HFFc6 (cell line): ENCODE results near the gene SCFD1. TPM values are rescaled to one million over a fixed set of nuclear protein-coding genes. Genes with fewer than 3 reads are reported as not detected.
A peak's percentile ranks its signal among the peaks of the same experiment; 100 is the strongest.

Source experiments
- DNase-seq: peaks from one replicate; pipeline ENCODE4 v3.0.0-alpha.2; 2018
- H3K27ac Mint-ChIP-seq: 2 replicates; pipeline ENCODE4 v1.8.0; 2020; ENCODE audit warnings: mild to moderate bottlenecking, mixed read lengths
- H3K27me3 Mint-ChIP-seq: 2 replicates; pipeline ENCODE4 v1.8.0; 2021; ENCODE audit warnings: mild to moderate bottlenecking, moderate library complexity, mixed read lengths; ENCODE audit not compliant: insufficient read depth
- H3K36me3 Mint-ChIP-seq: 2 replicates; pipeline ENCODE4 v1.8.0; 2021; ENCODE audit warnings: low read depth, mixed read lengths
- H3K4me1 Mint-ChIP-seq: 2 replicates; pipeline ENCODE4 v1.8.0; 2020; ENCODE audit warnings: low read depth, mixed read lengths
- H3K4me3 Mint-ChIP-seq: 2 replicates; pipeline ENCODE4 v1.8.0; 2020; ENCODE audit warnings: mild to moderate bottlenecking, moderate library complexity, mixed read lengths
- H3K9me3 Mint-ChIP-seq: 2 replicates; pipeline ENCODE4 v1.8.0; 2020; ENCODE audit warnings: mild to moderate bottlenecking, mixed read lengths
- total RNA-seq, 6 experiments: library from RNA; stranded (reverse); fragmentation: NEBNext Ultra II Directional; extraction: Animal tissue kit (Norgen Biotek cat#: 25700); gene quantifications; 2 replicates in 1 of 6; 3 replicates in 5 of 6; pipeline ENCODE4 v1.2.3, GENCODE V29; 2021
- TF ChIP-seq, protein P1 (sequence below): fragments of 200-600 bp; sonication (generic); IDR thresholded peaks from 2 replicates; pipeline ENCODE4 v1.5.0; 2021; ENCODE audit warnings: antibody characterized with exemption, mild to moderate bottlenecking

The SCFD1 gene
- total RNA-seq, 6 experiments from 2014 or later: 105 to 126 (median 113) TPM

DNA sequence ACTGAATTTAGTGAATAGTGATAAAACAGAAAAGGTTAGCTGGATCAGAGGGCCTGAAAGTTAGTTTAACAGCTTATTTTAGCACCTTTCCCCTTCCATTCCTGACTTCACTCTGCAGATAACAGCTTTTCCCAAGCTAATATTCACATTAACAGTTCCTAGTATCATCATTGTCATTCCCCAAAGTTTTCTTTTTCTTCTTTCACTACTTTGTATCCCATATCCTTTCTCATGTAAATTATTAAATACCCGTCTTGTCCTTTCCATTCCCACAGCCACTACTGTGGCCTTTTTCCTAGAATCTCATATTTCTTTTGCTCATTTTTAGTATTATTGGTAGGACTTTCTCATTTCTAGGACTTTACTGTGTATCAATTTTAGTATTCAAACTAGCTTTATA, 70.5 kb downstream of the SCFD1 start:
- no peak overlapping the region for H3K27ac Mint-ChIP-seq
- no peak overlapping the region for H3K4me3 Mint-ChIP-seq
- TF ChIP-seq, protein P1, sequence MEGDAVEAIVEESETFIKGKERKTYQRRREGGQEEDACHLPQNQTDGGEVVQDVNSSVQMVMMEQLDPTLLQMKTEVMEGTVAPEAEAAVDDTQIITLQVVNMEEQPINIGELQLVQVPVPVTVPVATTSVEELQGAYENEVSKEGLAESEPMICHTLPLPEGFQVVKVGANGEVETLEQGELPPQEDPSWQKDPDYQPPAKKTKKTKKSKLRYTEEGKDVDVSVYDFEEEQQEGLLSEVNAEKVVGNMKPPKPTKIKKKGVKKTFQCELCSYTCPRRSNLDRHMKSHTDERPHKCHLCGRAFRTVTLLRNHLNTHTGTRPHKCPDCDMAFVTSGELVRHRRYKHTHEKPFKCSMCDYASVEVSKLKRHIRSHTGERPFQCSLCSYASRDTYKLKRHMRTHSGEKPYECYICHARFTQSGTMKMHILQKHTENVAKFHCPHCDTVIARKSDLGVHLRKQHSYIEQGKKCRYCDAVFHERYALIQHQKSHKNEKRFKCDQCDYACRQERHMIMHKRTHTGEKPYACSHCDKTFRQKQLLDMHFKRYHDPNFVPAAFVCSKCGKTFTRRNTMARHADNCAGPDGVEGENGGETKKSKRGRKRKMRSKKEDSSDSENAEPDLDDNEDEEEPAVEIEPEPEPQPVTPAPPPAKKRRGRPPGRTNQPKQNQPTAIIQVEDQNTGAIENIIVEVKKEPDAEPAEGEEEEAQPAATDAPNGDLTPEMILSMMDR: no peak
- peaks cover 15% of the 10 kb centered on the region; the same call in 1 of the 2 replicates for H3K36me3 Mint-ChIP-seq
- DNase-seq: no peak
- H3K27me3 Mint-ChIP-seq: no peaks in the 10 kb centered on the region
- H3K9me3 Mint-ChIP-seq: no peaks in the 10 kb centered on the region
- H3K4me1 Mint-ChIP-seq: no peaks in the 10 kb centered on the region

DNA sequence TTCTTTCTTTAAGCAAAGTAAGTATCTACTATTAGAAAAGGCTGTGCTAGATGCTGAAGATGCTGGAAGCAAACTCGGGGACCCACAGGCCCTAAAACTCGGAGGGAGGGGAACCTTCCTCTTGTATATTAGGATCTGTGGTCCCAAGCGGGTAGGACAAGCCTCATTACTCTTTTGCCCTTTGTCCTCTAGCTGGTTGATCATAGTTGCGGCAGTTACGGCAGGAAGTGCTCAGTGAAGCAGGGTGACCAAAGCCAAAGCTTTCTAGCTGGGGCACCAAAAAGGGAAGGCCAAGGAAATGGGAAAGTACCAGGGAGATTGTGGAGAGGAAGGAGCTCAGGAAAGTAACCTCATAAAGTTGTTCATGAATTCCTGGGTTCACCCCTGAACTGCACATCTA, 76.3 kb downstream of the SCFD1 start:
- H3K9me3 Mint-ChIP-seq: no peaks in the 10 kb centered on the region
- H3K4me3 Mint-ChIP-seq: no peak overlapping the region
- no peak for DNase-seq
- no peaks in the 10 kb centered on the region for H3K4me1 Mint-ChIP-seq
- no peak overlapping the region for H3K27ac Mint-ChIP-seq
- no peaks in the 10 kb centered on the region for H3K27me3 Mint-ChIP-seq
- H3K36me3 Mint-ChIP-seq: peaks cover 16% of the 10 kb centered on the region
- TF ChIP-seq, protein P1: no peak

DNA sequence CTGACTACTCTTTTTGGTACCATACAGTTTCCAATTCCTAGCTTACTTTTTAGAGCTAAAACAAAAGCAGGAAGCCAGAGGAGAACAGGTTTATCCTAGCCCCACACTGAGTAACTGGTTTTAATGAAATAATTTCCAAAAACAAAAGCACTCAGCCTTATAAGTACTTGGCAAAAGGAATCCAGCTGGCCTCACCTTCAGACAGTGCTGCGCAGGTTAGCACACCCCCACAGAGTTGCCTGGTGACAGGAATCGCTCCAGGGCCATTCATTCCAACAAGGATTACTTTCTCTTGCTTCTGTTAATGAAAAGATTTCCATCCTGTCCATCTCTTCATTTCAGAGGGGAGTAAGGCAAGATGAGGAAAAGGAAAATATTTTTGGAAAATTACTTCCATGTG, 84.6 kb downstream of the SCFD1 start:
- H3K4me1 Mint-ChIP-seq: peaks cover 21% of the 10 kb centered on the region

DNA sequence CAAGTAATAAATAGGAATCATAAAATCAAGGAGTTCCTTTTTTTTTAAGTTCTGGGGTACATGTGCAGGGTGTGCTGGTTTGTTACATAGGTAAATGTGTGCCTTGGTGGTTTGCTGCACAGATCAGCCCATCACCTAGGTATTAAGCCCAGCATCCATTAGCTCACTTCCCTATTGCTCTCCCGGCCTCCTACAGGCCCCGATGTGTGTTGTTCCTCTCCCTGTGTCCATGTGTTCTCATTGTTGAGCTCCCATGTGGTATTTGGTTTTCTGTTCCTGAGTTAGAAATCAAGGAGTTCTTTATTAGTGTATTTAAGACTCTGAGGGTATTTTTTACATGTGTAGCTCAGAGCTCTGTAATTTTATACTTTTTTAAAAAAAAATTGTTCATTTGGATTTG, 86.0 kb downstream of the SCFD1 start:
- H3K9me3 Mint-ChIP-seq: no peaks in the 10 kb centered on the region
- H3K4me3 Mint-ChIP-seq: no peak overlapping the region
- DNase-seq: no peak
- TF ChIP-seq, protein P1: no peak
- H3K27me3 Mint-ChIP-seq: no peaks in the 10 kb centered on the region
- H3K4me1 Mint-ChIP-seq: peaks cover 21% of the 10 kb centered on the region
- H3K27ac Mint-ChIP-seq: no peak overlapping the region
- H3K36me3 Mint-ChIP-seq: peaks cover 21% of the 10 kb centered on the region

More for the DNA sequence above, 84.6 kb downstream of the SCFD1 start:
- TF ChIP-seq, protein P1: no peak
- Mint-ChIP-seq H3K27ac (no peak overlapping the region), H3K9me3 (no peaks in the 10 kb centered on the region), H3K4me3 (no peak overlapping the region), H3K36me3 (peaks cover 21% of the 10 kb centered on the region), H3K27me3 (no peaks in the 10 kb centered on the region)
- DNase-seq: no peak

DNA sequence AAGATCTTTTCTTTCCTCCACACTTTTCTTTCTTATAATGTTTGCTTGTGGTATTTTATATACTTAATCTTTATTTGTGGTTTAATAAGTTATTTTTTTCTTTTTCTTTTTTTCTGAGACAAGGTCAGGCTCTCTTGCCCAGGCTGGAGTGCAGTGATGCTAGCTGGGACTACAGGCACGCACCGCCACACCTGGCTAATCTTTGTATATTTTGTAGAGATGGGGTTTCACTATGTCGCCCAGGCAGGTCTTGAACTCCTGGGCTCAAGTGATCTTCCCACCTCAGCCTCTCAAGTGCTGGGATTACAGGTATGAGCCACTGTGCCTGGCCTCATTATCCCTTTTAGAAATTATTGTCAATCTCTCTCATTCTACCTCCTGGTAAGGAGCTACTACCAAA, 87.1 kb downstream of the SCFD1 start:
- H3K9me3 Mint-ChIP-seq: no peaks in the 10 kb centered on the region
- no peak overlapping the region for H3K27ac Mint-ChIP-seq
- DNase-seq: no peak
- peaks cover 21% of the 10 kb centered on the region for H3K4me1 Mint-ChIP-seq
- H3K27me3 Mint-ChIP-seq: no peaks in the 10 kb centered on the region
- no peak overlapping the region for H3K4me3 Mint-ChIP-seq
- TF ChIP-seq, protein P1: no peak
- H3K36me3 Mint-ChIP-seq: peaks cover 20% of the 10 kb centered on the region

DNA sequence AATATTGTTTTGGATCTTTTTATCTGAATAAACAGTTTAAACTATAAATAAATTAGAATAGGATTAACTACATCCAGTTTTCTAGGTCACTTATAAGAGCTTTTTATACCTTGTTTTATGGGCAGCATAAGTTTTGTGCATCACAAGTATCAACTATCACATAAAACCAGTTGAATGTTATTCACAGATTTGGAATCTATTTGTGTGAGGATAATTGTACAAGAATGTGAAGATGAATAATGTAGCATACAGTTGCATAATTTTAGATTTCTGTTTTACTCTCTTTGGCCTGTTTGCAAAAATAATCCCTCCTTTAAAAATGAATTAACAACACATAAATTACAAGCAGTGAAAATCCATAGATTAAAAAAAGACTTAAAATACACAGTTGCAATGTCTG, 88.8 kb downstream of the SCFD1 start:
- peaks cover 13% of the 10 kb centered on the region for H3K36me3 Mint-ChIP-seq
- no peaks in the 10 kb centered on the region for H3K27me3 Mint-ChIP-seq
- H3K27ac Mint-ChIP-seq: peak overlapping the region; percentile 68
- peaks cover 21% of the 10 kb centered on the region for H3K4me1 Mint-ChIP-seq
- no peak overlapping the region for H3K4me3 Mint-ChIP-seq
- TF ChIP-seq, protein P1: no peak
- DNase-seq: peak; percentile 35
- H3K9me3 Mint-ChIP-seq: no peaks in the 10 kb centered on the region
